Astrocyte of the cerebellum (primary cell): ENCODE results near the gene ZSWIM8.
"Not testable (repeated sequence)": the region's sequence is repeated elsewhere in the genome, so short reads cannot be mapped to it uniquely, and the experiment has no call there.

Experiments
- DNase-seq: peaks from one replicate; pipeline ENCODE4 v3.0.0-alpha.2; 2011; ENCODE audit warnings: low read depth
- H3K4me3 ChIP-seq: 2 replicates; pipeline ENCODE4 v1.5.1; 2011; ENCODE audit warnings: mild to moderate bottlenecking, low read depth, low read length, moderate library complexity
- in situ Hi-C: cut with HindIII; loops from 2 replicates; pipeline ENCODE4 v1.10.0; 2017; ENCODE audit warnings: low sequenced_read_pairs
- TF ChIP-seq, protein P1 (sequence below): IDR thresholded peaks from 2 replicates; pipeline ENCODE4 v1.5.1; 2012; ENCODE audit warnings: low read length, low read depth, moderate library complexity, mild to moderate bottlenecking; ENCODE audit errors: missing control alignments

Gene ZSWIM8

DNA sequence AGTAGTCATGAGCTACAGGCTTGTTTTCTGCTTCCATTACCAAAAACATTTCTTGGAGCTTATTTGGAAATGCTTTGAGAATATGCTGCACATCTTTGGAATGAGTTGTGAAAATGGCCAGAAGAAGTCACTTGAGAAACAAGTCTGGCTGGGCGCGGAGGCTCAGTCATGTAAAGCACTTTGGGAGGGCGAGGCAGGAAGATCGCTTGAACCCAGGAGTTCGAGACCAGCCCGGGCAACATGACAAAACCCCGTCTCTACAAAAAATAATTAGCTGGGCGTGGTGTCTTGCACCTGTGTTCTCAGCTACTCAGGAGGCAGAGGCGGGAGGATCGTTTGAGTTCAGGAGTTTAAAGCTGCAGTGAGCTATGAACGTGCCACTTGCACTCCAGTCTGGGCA is 4.4 kb upstream of the ZSWIM8 start:
- TF ChIP-seq, protein P1, sequence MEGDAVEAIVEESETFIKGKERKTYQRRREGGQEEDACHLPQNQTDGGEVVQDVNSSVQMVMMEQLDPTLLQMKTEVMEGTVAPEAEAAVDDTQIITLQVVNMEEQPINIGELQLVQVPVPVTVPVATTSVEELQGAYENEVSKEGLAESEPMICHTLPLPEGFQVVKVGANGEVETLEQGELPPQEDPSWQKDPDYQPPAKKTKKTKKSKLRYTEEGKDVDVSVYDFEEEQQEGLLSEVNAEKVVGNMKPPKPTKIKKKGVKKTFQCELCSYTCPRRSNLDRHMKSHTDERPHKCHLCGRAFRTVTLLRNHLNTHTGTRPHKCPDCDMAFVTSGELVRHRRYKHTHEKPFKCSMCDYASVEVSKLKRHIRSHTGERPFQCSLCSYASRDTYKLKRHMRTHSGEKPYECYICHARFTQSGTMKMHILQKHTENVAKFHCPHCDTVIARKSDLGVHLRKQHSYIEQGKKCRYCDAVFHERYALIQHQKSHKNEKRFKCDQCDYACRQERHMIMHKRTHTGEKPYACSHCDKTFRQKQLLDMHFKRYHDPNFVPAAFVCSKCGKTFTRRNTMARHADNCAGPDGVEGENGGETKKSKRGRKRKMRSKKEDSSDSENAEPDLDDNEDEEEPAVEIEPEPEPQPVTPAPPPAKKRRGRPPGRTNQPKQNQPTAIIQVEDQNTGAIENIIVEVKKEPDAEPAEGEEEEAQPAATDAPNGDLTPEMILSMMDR: no peak
- DNase-seq: no peak
- H3K4me3 ChIP-seq: peak overlapping the region; percentile 87
- in situ Hi-C loops: no loop called here

DNA sequence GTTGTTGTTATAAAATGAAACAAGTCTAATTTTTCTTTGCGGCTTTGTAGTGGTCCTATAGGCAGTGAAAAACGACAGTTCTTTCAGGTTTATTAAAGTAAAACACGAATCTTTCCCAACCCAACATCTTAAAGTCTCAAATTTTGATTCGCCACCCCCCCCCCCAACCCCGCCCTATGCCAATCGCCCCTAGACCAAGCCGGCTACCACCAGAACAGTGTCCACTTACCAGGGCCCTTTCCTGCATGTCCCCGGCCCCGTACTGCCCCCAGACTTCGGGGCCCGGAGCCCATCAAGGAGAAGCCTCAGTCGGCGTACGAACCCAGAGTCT is 3.9 kb upstream of the ZSWIM8 start:
- no peak for DNase-seq
- in situ Hi-C loops: no loop called here
- H3K4me3 ChIP-seq: peak overlapping the region; percentile 87
- TF ChIP-seq, protein P1: no peak

DNA sequence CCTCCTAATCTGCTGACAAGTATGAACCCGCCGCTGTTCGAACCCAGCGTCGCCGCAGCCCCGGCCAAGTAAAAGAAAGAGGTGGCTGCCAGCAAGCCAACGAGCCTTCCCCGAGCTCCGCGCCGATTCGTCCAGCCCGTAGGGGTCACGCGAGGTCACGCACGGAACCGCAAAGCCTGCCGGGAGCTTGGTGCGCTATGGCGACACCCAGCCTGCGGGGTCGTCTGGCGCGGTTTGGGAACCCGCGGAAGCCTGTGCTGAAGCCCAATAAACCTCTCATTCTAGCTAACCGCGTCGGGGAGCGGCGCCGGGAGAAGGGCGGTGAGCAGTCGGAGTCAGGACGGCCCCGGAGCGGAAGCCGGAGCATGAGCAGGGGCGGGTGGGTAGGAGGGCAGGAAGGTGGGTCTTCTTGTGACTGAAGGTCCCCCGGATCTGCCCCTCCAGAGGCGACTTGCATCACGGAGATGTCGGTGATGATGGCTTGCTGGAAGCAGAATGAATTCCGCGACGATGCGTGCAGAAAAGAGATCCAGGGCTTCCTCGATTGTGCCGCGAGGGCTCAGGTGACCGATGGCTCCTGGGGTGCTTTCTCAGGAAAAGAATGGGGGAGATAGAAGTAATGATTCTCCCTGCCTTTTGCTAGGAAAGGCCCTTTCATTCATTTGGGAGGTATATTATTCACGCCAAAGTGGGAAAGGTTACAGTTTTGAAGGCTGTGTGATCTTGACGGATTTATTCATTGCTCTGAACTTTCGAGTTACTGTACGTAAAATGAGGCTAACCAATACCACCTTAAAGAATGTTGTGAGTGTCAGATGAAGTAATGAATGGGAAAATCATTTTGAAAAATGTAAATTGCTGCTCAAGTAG is 3.3 kb upstream of the ZSWIM8 start, which contains the start of gene CHCHD1:
Gene CHCHD1, plus strand, starts transcription at position 170 of the 870 bp plus-strand sequence. Its CDS starts 28 bp downstream, at position 198.
- peak within 1 kb of the TSS; percentile 87 for H3K4me3 ChIP-seq

DNA sequence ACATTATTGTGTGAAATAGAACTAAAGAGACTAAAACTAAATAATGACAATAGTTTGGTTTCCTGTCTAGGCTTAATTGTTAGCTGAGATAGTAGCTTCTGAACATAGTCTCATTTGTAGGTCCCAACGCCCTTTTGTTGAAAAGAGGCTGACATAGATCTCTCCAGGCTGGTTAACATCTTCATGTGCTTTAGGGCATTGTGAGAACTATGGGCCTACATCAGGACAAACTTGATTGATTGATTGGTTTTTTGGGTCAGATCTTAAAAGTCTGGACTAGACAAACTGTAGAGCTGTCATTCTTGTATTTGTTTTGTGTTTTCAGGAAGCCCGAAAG is 2.7 kb upstream of the ZSWIM8 start:
- TF ChIP-seq, protein P1: no peak
- H3K4me3 ChIP-seq: peak overlapping the region; percentile 87
- in situ Hi-C loops: no loop called here
- DNase-seq: no peak

More for the DNA sequence above, 3.3 kb upstream of the ZSWIM8 start, which contains the start of gene CHCHD1:
- in situ Hi-C loops: no loop called here
- TF ChIP-seq, protein P1: no peak
- DNase-seq: peak; percentile 63

DNA sequence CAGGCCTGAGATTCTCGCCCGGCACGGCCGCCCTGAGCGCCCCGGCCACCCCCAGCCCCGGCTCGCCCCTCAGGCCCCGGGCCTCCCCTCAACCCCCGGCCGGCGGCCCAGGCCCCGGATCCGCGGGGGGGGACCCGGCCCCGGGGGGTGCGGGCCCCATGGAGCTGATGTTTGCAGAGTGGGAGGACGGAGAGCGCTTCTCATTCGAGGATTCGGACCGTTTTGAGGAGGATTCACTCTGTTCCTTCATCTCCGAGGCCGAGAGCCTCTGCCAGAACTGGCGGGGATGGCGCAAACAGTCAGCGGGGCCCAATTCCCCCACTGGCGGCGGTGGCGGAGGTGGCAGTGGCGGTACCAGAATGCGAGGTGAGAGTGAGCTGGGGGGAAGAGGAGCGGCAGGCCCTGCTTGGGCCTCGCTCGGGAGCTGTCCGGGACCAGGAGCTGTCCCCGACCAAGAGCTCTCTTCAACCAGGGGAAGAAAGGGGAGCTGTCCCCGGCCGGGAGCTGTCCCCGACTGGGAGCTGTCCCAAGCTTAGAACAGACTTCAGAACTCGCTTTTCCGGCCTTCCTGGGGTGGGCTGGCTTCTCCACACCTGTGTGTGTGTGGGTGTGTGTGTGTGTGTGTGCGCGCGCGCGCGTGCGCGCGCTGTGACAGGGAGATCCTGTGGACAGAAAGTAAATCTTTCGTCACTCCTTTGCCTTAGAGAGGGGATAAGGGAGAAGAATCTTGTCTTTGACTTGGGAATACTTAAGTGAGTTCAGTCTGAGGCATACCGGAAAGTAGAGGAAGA is 510 bp downstream of the ZSWIM8 start:
- peak overlapping the region; percentile 97 for H3K4me3 ChIP-seq
- in situ Hi-C loops: no loop called here
- TF ChIP-seq, protein P1: no peak
- no peak for DNase-seq

DNA sequence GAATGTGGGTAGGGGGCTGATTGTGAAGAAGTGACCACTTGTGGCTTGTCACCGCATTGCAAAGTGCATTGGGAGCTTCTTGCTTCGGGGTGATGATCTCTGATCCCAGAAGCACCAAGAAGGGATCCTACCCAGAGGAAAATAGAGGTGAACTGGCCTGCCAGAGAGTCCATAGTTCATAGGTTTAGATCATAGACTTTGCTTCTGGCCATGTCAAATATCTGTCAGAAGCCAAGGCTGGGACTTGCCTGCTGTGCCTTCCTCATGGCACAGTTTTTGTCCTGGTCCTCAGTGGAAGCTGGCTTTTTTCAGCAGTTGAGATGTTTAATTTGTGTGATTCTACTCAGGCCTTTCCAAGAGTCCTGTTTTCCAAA is 1.1 kb downstream of the ZSWIM8 start:
- peak overlapping the region; percentile 97 for H3K4me3 ChIP-seq
- in situ Hi-C loops: no loop called here
- TF ChIP-seq, protein P1: no peak
- no peak for DNase-seq

DNA sequence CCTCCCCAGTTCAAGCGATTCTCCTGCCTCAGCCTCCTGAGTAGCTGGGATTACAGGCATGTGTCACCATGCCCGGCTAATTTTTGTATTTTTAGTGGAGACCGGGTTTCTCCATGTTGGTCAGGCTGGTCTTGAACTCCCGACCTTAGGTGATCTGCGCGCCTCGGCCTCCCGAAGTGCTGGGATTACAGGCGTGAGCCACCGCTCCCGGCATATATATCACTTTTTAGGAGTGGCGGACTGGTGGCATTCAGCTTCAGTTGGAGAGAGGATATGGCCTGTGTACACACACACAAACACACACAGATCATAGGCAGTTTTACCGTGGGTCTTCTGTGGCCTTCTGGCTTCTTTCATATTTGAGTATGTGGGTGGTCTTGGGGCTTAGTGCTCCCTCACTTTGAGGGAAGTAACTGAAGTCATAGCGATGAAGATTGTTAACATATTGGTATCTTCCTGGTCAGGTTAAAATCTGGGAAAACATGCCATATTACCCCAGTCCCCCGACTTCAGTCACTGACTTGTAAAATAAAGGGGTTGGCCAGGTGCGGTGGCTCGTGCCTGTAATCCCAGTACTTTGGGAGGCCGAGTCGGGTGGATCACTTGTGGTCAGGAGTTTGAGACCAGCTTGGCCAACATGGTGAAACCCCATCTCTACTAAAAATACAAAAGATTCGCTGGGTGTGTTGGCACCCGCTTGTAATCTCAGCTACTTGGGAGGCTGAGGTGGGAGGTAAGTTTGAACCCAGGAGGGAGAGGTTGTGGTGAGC is 1.8 kb downstream of the ZSWIM8 start:
- in situ Hi-C loops, DNase-seq: not testable (repeated sequence)
- H3K4me3 ChIP-seq: peak overlapping the region; percentile 97
